Measurements from ENCODE around the gene OR10P1. TPM values are rescaled to one million over a fixed set of nuclear protein-coding genes. Genes with fewer than 3 reads are reported as not detected.

OR10P1 gene
- total and polyA plus RNA-seq, 10 of the 15 experiments (the other 5 are each of a cell fraction or from before 2014, with no cell fraction given) = not detected

GRCh38 chr12:55653031-55653430 is 16.3 kb downstream of the OR10P1 start:
- FAIRE-seq (no peak), DNase-seq (ENCODE audit: low read depth, low spot score) (no peak), ATAC-seq (no peak)
- no peaks in the 10 kb centered on the region for H3K79me2 ChIP-seq (ENCODE audit: control insufficient read depth, insufficient read depth, low read length)
- H3K4me3 ChIP-seq = no peak overlapping the region
- peaks cover 8% of the 10 kb centered on the region; the same call in 2 of the 3 replicates for H3K9me3 ChIP-seq (replicated peaks; ENCODE audit: control insufficient read depth, insufficient read depth, low read length)
- POLR2A ChIA-PET = interaction anchor here (0.7 kb wide), 1 partner anchor 31 kb away, joined by 3 read pairs; no protein-coding TSS in a partner anchor
- no peak overlapping the region for H3K9ac ChIP-seq (ENCODE audit: control insufficient read depth, insufficient read depth, low read length)
- H3K4me2 ChIP-seq (ENCODE audit: control insufficient read depth, insufficient read depth) = no peak overlapping the region
- SMC1A ChIA-PET (ENCODE audit: uncharacterized antibody, unreplicated experiment) = no interaction called here
- in situ Hi-C loops (cut with MboI) = no loop called here
- H3K27ac ChIP-seq (ENCODE audit: control insufficient read depth, insufficient read depth) = no peak overlapping the region
- intact Hi-C loops (cut with micrococcal nuclease; ENCODE audit: unreplicated experiment) = no loop called here
- H3K4me1 ChIP-seq (ENCODE audit: control insufficient read depth, insufficient read depth, low read length) = no peaks in the 10 kb centered on the region
- H3K27me3 ChIP-seq (replicated peaks in 1 of 2; ENCODE audit: control insufficient read depth in 2 of 2, insufficient read depth in 2 of 2, low read length in 1 of 2) = no peaks in the 10 kb centered on the region
- 54% methylated on average over 3 of the region's 3 CpGs for WGBS (ENCODE audit: insufficient coverage, insufficient replicate concordance, low lambda C conversion rate, missing lambda C conversion rate)
- H4K20me1 ChIP-seq (ENCODE audit: control insufficient read depth, insufficient read depth) = no peaks in the 10 kb centered on the region
- BruUV-seq (replicated peaks) = no TSS peak
- no peak overlapping the region for H2AFZ ChIP-seq (ENCODE audit: control insufficient read depth, low read depth, low read length)
- RAD21 ChIA-PET (ENCODE audit: unreplicated experiment) = no interaction called here
- no peaks in the 10 kb centered on the region for H3K36me3 ChIP-seq (ENCODE audit: control insufficient read depth in 2 of 2, insufficient read depth in 2 of 2, low read length in 1 of 2)
- TF ChIP-seq CEBPB (IDR thresholded peaks at IDR 0.05; ENCODE audit: borderline replicate concordance in 1 of 2, low read depth in 2 of 2, low read length in 2 of 2) = no peak
- TF ChIP-seq IKZF2 (IDR thresholded peaks at IDR 0.05) = no peak
- no peak for TF ChIP-seq USF1 (IDR thresholded peaks at IDR 0.05; ENCODE audit: borderline replicate concordance, extremely low read length, insufficient read depth, low read depth, low read length)
- CTCF ChIA-PET = no interaction called here

DNA sequence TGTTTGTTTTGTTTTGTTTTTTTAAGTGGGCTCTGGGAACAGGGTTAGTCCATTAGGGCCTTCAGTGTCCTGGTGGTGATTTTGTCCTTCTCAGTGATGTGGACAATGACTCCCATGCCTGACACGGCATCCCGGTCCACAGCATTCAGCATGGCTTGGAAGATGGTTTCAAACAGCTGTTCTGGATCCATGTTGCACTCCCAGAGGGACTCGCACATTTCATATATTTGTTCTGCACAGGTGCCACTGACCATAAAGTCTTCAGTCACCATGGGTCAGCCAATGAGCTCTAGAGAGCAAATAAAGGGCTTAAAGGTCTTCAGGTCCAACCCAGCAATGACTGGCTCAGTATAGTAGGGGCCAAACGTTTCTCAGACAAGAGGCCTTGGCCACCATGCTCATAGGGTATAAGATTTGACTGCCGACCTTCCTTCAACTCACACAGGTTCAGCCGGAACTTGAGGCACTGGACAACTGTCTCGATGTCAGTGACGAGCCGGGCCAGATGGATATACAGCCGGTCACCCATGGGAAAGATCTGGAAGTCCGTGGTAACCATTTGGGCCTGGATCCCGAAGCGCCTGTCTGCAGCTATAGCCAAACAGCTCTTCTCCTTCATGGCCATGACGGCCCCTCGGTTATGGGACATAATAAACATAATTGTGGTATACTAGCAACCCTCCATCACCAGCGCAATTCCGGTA is 18.0 kb downstream of the OR10P1 start:
- in situ Hi-C loops (cut with MboI) = no loop called here
- no peaks in the 10 kb centered on the region for H3K36me3 ChIP-seq (ENCODE audit: control insufficient read depth in 2 of 2, insufficient read depth in 2 of 2, low read length in 1 of 2)
- no peaks in the 10 kb centered on the region for H3K79me2 ChIP-seq (ENCODE audit: control insufficient read depth, insufficient read depth, low read length)
- CTCF ChIA-PET = interaction anchor here (0.6 to 6.0 kb wide), 8 partner anchors 9 to 84 kb away, joined by 3 to 109 read pairs (median 4); no protein-coding TSS in a partner anchor
- H3K9me3 ChIP-seq (replicated peaks; ENCODE audit: control insufficient read depth, insufficient read depth, low read length) = peaks cover 8% of the 10 kb centered on the region; the same call in 2 of the 3 replicates
- H2AFZ ChIP-seq (ENCODE audit: control insufficient read depth, low read depth, low read length) = no peak overlapping the region
- H3K4me1 ChIP-seq (ENCODE audit: control insufficient read depth, insufficient read depth, low read length) = no peaks in the 10 kb centered on the region
- H3K27me3 ChIP-seq (replicated peaks in 1 of 2; ENCODE audit: control insufficient read depth in 2 of 2, insufficient read depth in 2 of 2, low read length in 1 of 2) = no peaks in the 10 kb centered on the region
- WGBS (ENCODE audit: insufficient coverage, insufficient replicate concordance, low lambda C conversion rate, missing lambda C conversion rate) = 60% methylated on average over 17 of the region's 17 CpGs
- no peak for FAIRE-seq
- intact Hi-C loops (cut with micrococcal nuclease; ENCODE audit: unreplicated experiment) = no loop called here
- DNase-seq (ENCODE audit: low read depth, low spot score) = no peak
- no peak overlapping the region for H3K9ac ChIP-seq (ENCODE audit: control insufficient read depth, insufficient read depth, low read length)
- SMC1A ChIA-PET (ENCODE audit: uncharacterized antibody, unreplicated experiment) = no interaction called here
- TF ChIP-seq HDAC2 (IDR thresholded peaks at IDR 0.05) = no peak
- no peak for TF ChIP-seq NKRF (conservative IDR thresholded peaks at IDR 0.05)
- ATAC-seq = no peak
- no peak overlapping the region for H3K27ac ChIP-seq (ENCODE audit: control insufficient read depth, insufficient read depth)
- RAD21 ChIA-PET (ENCODE audit: unreplicated experiment) = interaction anchor here (0.5 kb wide), 1 partner anchor 9 kb away, joined by 3 read pairs; no protein-coding TSS in a partner anchor
- POLR2A ChIA-PET = interaction anchor here (0.6 kb wide), 1 partner anchor 157 kb away, joined by 4 read pairs; no protein-coding TSS in a partner anchor
- no peak overlapping the region for H3K4me3 ChIP-seq
- no peaks in the 10 kb centered on the region for H4K20me1 ChIP-seq (ENCODE audit: control insufficient read depth, insufficient read depth)
- no peak overlapping the region for H3K4me2 ChIP-seq (ENCODE audit: control insufficient read depth, insufficient read depth)
- no TSS peak for BruUV-seq (replicated peaks)

All from GM12878 (cell line).